ENCODE data around the gene PPP2R1A.
"Not testable (repeated sequence)": the region's sequence is repeated elsewhere in the genome, so short reads cannot be mapped to it uniquely, and the experiment has no call there.

The PPP2R1A gene

DNA sequence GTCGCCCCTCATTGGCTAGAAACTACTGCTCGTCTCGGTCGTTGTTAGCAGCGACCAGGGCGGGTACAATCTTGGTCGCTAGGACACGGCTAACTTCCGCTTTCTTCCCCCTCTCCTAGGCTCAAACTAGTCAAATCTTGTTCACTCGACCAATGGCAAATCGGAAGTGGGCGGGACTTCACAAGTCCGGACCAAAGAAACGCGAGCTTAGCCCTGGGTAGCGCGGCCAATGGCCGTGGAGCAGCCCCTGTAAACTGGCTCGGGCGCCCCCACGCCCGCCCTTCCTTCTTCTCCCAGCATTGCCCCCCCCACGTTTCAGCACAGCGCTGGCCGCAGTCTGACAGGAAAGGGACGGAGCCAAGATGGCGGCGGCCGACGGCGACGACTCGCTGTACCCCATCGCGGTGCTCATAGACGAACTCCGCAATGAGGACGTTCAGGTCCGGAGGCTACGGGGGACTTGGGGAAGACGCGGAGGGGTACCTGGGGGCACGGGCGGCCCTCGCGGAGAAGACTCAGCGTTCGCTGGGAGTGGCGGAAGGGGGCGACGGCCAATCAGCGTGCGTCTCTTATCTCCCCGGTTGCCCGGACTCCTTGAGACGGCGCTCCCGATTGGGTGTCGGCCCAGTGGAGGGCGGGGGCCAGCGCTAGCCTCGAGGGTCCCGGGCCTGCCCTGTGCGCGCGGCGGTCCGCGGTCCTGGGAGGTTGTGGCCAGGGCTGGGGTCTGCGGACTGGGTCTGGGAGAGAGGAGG lies at the start of gene PPP2R1A:
Gene PPP2R1A (plus strand): TSS at position 318 of the 752 bp plus-strand sequence. CDS start 45 bp downstream, at position 363.
- DNase-seq, result peak; percentile 100

DNA sequence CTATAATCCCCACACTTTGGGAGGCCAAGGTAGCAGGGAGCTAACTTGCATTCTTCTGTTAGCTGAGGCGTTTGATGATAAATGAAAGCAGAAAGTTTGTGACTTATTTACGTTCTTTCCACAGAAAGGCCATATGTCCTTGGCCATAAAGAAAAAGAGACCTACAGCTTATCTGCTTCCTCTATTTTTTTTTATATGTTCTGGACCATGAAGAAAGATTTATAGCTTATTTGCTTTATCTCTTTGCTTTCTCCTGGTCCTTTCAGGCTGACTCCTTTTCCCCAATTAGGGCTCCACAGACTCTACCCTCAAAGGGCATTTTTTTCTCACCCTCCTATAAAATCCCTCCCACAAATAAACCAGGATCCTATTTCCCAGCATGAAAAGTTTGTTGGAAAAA lies 48.6 kb upstream of the PPP2R1A start:
- DNase-seq, result no peak

DNA sequence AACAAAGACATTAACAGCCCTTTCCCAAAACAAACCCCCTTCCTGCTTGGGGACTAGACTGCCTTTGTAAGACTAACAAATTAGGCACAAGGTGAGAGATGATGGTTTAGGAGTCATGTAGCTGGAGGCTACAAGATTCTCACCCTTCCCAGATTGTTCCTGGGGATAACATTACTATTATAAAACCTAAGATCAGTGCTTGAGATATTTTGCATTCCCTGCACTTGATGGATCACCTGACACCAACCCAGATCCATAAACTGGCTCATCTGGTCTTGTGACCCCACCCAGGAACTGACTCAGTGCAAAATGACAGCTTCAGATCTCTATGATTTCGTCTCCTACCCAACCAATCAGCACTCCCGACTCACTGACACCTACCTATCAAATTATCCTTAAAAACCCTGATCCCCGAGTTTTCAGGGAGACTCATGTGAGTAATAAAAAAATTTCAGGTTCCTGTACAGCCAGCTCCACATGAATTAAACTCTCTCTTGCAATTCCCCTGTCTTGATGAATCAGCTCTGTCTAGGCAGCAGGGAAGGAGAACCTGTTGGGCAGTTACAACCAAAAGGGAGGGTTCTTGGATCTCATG lies 47.8 kb upstream of the PPP2R1A start:
- DNase-seq, result no peak

DNA sequence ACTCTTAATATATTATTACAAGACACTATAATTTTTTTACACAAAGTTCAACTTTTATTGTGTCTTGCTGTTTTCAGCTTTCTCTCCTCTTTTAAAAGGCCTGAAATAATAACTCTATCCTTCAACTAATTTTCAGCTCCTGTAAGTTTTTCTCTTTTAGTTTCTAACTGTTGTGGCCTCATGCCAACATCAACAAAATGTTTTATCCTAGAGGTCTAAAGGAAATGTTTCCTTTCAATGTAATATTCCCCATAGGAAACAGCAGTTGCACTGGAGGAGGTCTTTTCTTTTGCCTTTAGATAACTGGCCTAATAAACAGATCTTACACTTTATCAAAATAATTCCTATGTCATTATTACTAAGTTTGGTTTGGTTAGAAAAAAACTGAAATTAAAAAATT lies 41.6 kb upstream of the PPP2R1A start:
- DNase-seq, result no peak

DNA sequence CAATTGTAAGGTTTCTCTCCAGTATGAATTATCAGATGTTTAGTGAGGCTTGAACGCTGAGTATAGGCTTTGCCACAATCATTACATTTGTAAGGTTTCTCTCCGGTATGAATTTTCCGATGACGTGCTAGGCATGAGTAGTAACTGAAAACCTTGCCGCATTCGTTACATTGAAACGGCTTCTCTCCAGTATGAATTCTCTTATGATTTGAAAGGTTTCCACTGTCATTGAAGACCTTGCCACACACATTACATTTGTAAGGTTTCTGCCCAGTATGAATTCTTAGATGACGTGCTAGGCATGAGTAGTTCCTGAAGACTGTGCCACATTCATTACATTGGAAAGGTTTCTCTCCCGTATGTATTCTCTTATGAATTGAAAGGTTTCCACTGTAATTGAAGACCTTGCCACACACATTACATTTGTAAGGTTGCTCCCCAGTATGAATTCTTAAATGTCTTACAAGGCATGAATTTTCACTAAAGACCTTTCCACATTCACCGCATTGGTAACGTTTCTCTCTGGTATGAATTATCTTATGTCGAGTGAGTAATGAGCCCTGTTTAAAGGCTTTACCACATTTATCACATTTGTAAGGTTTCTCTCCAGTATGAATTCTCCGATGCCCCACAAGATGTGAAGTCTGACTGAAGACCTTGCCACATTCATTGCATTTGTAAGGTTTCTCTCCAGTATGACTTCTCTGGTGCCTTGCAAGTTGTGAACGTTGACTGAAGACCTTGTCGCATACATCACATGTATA lies 34.1 kb upstream of the PPP2R1A start:
- DNase-seq, result no peak

DNA sequence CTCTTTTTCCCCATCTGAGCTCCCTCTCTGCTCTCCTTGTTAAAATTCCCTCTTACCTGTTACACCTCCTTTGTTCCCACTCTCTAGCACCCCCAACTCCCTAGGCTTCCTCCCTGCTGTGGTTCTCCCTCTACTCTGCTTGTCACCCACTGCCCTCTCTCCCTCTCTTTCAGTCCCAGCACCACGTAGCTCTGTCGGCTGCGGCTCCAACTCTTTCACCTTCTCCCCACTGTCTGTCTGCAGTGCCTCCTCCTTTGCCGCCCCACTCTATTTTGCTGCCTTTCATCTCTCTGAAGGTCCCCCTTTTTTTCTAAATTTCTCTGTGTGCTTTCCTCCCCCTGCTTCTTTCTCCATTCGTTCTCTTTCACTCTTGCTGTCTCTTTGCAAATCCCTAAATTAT lies 19.5 kb upstream of the PPP2R1A start:
- DNase-seq, result no peak

DNA sequence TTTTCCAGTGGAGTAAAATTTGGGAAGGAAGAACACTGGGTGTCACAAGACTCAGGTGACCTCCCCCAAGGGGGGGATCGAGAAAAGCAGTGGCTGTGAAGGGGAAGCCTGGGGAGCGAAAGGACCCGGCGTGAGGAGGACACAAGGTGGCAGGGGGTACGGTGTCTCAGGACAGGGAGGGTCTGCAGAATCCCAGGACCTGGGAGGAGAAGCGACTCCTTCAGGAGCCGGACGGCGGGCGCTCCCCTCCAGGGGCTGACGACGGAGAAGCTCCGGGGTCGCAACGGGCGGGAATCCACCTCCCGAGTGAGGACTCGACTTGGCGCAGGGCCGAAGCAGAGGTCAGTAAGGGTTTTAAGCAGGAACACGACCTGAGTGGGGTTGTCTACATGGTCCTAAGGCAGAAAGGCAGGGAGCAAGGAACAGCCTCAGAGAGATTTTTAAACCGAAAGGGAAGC lies 19.0 kb upstream of the PPP2R1A start:
- DNase-seq, result no peak

DNA sequence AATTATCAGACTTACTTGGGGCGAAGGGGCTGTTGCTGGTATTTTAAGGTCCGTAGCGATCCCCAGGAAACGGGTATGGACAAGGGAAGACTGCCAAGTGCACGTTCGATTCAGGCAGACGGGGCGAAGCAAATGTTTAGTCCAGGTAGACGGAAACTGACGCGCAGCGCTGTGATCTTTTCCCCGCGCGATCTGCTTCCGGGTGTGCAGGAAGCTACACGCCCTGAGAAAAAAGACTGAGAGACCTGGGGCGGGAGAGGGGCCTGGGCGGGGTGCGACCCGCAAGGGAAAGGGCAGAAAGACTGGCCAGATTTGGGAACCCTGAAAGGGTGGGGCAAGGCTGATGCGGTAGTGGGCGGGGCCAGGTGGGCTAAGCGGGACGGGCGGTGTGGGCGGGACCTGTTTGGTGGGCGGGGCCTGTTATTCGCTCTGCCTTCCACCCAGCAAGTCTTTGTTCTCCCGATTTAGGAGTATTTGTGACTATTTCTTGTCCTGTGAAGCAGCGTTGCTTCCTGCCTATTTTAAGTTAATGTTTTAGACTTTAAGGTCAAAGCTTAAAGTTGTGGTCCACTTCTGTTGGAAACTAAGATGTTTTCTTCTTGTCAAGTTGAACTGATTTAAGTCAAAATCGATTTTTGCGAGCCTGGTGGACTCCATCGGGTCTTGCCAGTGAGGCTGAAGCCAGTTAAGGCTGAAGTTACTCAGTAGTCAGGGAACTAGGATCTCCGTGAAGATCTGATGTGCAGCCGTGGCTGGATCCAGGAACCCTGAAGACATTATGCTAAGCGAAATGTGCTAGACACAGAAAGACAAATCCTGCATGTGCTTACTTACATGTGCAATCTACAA lies 18.3 kb upstream of the PPP2R1A start, which contains the start of gene ZNF836:
Gene ZNF836 (minus strand): TSS at position 301 of the 849 bp plus-strand sequence. CDS start 3,549 bp downstream, outside the sequence.
- DNase-seq, result peak; percentile 69

DNA sequence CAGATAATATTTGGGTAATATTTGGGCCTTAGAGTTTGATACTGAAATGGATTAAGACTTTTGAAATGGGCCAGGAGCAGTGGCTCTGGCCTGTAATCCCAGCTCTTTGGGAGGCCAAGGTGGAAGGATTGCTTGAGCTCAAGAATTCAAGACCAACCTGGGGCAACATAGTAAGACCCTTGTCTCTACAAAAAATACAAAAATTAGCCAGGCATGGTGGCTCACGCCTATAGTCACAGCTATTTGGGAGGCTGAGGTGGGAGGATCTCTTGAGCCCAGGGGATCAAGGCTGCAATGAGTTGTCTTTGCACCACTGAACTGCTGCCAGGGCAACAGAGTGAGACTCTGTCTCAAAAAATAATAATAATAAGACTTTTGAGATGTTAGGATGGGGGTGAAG lies 17.5 kb upstream of the PPP2R1A start:
- no peak for DNase-seq

DNA sequence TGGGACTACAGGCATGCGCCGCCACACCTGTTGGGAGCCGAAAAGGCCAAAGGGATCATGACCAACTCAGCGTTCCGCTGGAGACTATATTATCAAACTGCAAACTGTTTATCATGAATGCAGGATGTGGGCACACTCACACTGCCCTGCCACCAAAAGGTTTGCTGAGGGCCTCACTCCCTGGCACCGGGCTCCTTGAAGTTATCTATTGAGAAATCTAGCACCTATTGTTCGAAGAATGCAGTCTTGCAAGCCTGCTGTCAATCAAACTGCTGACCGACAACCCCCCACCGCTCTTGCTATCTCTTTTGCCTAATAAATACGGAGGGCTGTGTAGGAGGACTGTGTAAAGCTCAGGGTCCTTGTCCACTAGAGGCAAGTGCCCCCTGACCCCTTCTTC lies 13.3 kb upstream of the PPP2R1A start:
- no peak for DNase-seq

DNA sequence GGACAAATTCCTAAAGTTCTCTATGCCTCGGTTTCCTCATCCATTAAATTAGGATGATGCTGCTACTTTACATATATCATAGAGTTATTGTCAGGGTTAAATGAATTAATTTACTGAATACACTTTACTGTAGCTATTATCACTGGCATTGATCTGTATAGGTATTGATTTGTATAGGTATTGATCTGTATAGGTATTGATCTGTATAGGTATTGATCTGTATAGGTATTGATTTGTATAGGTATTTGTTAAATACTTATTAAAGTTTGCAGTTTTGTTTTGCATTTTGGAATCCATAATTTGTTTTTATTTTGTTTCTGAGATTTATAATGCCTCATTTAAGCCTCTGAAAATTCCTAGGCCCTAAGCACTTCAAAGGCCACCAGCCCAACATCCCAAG lies 2.4 kb upstream of the PPP2R1A start:
- DNase-seq, result no peak

DNA sequence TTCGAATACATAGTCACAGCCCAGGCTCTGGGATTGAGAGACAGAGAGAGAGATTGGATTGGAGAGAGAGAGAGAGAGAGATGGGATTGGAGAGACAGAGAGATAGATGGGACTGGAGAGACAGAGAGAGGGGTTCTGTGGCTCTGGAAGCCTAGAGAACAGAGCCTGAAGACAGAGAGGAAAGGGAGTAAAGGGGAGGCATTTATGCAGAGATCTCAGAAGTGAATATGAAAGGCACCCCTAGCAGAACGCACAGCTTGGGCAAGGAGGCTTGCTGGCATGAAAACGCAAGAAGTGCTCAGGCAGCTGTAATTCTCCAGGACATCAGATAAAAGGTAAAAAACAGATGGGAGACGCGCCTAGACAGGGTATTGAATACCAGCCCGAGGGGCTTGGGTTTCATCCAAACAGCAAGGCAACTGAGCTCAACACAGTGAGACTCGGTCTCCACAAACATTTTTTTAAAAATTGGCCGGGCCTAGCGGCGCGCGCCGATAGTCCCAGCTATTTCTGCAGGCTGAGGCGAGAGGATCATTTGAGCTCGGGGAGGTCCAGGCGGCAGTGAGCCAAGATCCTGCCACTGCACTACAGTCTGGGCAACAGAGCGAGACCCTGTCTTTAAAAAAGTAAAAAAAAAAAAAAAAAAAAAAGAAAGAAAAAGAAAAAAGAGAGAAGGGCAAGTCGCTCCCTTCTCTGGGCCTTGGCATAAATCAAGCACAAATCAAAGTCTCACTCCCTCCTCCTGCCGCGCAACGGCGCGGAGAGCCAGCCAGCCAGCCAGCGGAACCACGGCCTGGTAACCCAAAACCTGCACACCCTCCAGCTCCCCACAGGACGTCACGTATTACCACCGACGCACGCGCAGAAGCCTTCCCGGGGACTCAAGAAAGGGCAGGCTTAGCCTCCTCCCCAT lies 774 bp upstream of the PPP2R1A start:
- DNase-seq, result no peak

DNA sequence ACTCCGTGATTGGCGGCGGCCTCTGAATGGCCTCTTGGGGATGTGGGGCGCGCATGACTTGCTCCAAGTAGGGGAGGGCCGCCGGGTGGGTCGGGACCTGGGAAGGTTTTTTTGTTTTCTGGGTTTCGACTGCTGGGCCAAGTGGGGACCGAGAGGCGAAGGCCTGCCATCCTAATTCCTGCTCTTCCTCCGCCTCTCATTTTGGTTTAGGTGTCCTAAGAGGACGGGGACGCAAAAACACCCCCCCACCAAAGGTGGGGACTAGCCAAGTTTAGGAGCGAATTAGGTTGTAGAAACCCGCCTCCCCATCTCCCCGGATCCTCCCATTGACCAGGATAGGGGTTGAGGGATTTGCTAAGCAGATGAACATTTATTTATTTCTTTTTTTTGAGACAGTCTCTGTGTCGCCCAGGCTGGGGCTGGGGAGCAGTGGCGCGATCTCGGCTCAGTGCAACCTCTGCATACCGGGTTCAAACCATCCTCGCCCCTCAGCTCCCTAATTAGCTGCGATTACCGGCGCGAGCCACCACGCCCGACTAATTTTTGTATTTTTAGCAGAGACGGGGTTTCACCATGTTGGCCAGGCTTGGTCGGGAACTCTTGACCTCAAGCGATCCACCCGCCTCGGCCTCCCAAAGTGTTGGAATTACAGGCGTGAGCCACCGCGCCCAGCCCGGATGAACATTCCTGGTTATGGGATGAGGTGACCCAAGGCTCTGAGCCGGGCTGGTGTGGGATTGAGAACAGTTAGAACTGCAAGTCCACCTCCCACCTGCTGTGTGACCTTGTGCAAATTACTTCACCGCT lies 838 bp downstream of the PPP2R1A start:
- DNase-seq, result peak; percentile 38

DNA sequence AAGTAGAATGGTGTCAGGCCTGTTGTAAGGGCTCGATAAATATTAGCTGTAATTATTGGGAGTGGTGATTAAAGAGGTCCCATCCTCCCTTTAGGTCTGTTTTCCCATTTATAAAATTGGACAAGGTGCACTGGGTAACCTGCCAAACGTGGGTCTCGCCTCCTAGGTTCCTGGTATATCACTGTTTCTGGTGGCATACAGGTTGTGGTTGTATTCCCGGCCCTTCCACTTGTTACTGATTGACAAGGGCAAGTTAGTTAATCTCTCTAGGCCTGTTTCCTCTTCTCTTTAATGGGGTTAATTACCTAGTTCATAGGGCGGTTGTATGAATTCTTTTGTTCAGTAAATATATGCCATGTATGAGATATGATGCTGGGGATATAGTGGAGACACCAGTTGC lies 1.5 kb downstream of the PPP2R1A start:
- no peak for DNase-seq

DNA sequence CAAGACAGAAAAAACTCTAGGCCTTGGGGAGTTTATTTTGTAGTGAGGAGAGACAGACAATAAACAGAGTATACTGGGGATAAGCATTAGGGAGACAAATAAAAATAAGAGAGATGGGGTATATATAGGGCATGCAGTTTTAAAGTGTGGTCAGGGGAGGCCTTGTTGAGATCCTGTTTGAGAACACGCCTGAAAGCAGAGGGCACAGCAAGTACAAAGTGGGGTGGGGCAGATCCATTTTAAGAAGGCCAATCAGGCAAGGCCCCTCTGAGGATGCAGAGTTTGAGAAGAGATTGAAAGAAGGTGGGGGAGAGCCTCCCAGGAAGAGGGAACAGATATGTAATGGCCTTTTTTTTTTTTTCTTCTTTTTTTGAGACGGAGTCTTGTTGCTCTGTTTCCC lies 2.1 kb downstream of the PPP2R1A start:
- DNase-seq, result no peak

DNA sequence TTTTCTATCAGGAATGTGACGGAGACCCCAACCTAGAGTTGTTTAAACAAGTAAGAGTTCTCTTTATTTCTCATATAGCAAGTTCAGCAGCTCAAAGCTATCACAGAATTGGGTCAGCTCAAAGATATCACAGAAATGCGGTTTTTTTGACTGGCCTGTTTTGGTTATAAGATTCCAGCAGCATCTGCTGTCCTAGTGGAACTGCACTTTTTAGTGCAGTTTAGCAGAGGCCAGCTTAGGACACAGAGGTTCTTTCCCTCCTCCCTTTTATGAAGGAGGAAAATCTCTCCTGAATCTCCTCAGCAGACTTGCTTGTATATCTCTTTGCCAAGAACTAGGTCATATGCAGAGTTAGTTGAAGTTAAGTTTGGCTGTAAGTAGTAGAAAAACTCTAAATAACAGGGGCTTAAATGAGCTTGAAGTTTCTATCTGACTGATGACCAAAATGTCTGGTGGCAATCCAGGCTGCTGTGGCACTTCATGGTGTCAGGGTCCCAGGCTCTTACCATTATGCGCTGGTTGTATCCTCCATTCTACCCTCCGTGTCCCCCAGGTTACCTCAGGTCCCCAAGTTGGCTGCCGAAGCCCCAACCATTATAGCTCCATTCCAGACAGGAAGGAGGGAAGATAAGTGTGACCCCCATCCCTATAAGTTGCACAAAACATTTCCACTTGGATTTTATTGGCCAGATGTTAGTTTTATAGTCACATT lies 6.6 kb downstream of the PPP2R1A start:
- no peak for DNase-seq

DNA sequence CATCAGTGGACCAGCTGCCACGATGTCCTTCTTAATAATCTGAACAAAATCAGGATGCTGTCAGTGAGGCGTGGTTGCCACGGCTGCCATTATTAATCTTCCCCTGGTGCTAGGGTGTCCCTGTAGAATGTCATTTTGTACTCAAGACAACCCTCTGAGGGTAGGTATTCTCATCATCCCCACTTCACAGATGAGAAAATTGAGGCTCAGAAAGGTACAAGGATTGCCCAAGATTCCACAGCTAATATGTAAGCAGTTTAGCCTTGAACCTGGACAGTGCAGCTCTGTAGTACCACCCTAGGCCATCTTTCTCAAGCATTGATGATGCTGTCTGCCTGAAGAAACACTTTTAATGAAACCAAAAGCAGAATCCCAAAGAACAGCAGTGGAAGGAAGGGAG lies 8.1 kb downstream of the PPP2R1A start:
- DNase-seq, result no peak

DNA sequence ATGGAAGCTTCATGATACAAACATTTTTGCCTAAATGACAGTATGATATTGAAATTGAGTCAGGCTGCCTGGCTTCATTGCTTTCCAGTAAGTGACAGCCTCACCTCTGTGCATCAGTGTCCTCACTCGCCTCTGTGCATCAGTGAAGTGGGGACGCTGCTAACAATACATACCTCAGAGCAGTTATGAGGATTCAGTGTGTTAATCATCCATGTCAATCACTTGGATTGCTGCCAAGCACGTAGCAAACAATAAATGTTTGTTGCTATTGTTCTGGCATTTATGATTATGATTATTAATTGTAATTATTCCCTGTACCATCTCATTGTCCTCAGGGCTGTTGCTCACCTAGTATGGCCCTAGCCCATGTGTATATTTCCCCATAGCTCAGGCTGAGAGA lies 8.8 kb downstream of the PPP2R1A start:
- no peak for DNase-seq

DNA sequence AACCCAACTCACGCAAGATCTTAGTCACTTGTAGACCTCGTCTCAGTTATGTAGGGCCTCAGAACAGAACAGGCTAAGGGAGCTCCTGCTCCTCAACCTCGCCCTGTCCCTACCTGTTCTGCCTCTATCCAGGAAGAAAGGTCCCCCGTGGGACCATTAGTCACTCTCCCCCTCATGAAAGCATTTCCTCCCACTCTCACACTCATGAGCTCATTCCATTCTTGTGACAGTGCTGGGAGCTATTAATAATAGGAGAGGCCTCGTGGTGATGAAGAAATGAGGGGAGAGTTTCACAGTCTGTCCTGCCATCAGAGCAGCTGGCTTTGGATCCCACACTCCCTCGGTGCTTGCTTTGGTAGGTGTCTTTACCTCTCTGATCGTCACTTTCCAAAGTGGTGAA lies 10.2 kb downstream of the PPP2R1A start:
- no peak for DNase-seq

DNA sequence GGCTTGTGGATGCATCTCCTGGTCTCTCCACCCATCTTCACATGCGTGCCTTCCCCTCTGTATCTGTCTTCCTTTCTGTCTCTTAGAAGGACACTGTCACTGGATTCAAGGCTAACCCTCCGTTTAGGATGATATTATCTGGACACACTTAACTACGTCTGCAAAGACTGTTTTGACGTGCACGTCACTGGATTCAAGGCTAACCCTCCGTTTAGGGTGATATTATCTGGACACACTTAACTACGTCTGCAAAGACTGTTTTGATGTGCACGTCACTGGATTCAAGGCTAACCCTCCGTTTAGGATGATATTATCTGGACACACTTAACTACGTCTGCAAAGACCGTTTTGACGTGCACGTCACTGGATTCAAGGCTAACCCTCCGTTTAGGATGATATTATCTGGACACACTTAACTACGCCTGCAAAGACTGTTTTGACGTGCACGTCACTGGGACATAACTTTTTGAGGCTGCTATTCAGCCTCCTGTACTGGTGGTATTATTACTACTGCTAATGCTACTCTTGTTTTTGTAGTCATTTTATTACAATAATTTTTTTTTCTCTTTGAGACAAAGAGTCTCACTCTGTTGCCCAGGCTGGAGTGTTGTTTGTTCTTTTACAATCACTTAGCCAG lies 11.0 kb downstream of the PPP2R1A start:
- not testable (repeated sequence) for DNase-seq
